ENCODE data around the gene ITGA1.

ITGA1 gene

DNA sequence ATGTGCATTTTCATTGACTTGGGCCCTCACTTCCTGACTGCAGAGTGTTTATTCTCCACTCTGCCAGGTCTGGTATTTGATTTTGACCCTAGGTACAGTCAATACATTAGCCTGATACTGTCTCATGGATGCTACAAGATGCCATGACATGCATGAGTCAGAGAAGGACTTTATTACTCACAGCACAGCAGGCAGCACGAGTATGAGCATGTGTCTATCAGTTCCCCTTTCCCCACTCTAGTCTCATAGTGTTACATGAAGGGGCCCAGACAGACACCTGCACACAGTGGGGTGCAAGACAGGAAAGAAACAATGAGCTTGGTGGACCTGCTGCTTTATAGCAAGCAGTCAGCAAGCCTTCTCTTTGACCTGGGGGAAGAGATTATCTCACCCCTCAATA lies 221.0 kb downstream of the ITGA1 start:
- DNase-seq, result peak; percentile 87
